Sciatic nerve (tissue), 2 donors: ENCODE data around the gene TSPAN32. TPM values are rescaled to one million over a fixed set of nuclear protein-coding genes. Genes with fewer than 3 reads are reported as not detected.
"Not testable (repeated sequence)": the region's sequence is repeated elsewhere in the genome, so short reads cannot be mapped to it uniquely, and the experiment has no call there.

Experiments
- ATAC-seq: fragments of 200-7000 bp; cut with Tn5 transposase; one replicate; pipeline ENCODE4 v1.9.1; 2020; ENCODE audit warnings: mild to moderate bottlenecking, moderate library complexity
- DNase-seq: peaks from one replicate; pipeline ENCODE4 v3.0.0-alpha.2; 2020; ENCODE audit warnings: low spot score
- intact Hi-C: fragments of 100-400 bp; cut with DNase I; formaldehyde crosslinking; loops from one replicate; pipeline ENCODE4 v1.14.2; 2022
- total RNA-seq: library from RNA; stranded (reverse); fragmentation: NEBNext Ultra II Directional; extraction: Animal tissue kit (Norgen Biotek cat#: 25700); gene quantifications from one replicate; pipeline ENCODE4 v1.2.1, GENCODE V29; 2021
- donor health status: DM: no; HTN: no; CAD: no.
- donor health status: DM: no; HTN: no; CAD: no.

Gene TSPAN32
- total RNA-seq, 1 donor from 2014 or later: 7.3 TPM

DNA sequence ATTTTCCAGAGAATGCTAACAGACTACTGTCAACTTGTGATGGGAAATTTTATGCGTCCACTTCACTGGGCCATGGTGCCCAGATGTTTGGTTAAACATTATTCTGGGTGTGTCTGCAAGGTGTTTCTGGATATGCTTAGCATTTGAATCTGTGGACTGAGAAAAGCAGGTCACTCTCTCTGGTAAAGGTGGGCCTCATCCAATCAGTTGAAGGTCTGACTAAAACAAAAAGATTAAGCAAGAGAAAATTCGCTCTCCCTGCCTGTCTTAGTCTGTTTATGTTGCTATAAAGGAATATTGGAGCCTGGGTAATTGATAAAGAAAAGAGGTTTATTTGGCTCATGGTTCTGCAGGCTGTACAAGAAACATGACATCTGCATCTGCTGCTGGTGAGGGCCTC, 43.2 kb downstream of the TSPAN32 start:
- intact Hi-C loops: no loop called here
- no peak for DNase-seq
- ATAC-seq: no peak

DNA sequence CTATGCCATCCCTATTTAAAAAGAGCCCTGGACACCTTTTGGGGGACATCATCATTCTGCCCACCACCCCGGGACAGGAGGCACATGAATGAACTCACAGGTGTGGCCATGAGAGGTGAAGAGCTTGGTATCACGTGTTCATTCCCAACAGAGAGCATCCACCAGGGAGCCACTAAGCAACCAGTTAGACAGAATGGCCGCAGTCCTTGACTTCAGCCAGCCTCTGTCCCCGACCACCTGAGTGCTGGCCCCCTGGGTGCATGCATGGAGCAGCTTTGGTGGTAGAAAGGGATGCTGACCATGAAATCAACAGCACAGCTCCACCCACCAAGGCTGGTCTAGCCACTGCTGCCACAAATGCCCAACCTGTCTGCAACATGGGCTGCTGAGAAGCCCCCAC, 44.2 kb downstream of the TSPAN32 start:
- ATAC-seq: no peak
- intact Hi-C loops: no loop called here
- no peak for DNase-seq

DNA sequence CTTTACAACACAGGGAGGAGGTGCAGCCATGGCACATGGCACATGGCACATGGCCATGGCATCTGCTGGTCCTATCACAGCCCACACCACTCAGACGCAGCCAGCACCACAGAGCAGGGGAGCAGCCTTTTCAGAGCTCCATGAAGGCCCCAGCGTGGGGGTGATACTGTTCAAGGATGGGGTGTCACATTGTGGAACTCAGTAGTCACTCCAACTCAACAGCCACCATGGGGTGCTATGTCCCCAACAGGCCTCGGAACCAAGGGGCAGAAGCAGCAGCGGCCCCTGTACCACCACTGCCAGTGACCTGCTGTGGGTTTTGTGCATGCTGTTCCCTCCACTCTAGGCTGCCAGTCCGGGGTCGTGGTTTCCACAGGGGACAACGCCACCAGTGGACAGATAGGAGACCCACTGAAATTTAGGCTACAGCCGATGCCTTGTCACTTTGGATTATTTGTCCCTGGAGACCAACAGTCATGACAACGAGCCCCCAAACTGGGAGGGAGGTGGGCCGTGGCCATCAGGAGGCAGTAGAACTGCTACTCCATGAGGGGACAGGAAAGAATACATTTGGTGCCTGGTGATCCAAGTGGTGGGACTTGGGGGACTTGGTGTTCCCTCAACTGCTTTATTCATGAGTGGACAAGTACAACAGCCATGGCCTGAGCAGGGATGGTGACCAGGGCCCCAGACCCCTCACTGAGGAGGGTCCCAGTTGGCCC, 44.9 kb downstream of the TSPAN32 start:
- intact Hi-C loops: no loop called here
- no peak for ATAC-seq
- DNase-seq: no peak

DNA sequence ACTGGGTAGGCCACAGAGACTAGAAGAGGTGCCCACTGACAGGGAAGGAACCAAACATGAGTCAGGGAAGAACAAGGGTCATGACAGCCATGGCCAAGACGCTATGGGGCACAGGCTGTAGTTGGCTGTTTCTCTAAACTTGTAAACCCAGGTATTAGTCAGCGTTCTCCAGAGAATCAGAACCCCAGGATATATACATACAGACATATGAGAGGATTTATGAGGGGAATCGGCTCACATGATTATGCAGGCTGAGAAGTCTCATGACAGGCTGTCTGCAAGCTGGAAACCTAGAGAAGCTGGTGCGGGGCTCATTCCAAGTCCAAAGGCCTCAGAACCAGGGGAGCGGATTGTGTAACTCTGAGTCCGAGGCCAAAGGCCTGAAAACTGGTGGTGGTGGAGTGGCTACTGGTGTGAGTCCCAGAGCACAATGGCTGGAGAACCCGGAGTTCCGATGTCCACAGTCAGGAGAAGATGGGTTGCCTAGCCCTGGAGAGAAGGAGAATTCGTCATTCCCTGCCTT, 45.6 kb downstream of the TSPAN32 start:
- no peak for ATAC-seq
- intact Hi-C loops: no loop called here
- DNase-seq: no peak

DNA sequence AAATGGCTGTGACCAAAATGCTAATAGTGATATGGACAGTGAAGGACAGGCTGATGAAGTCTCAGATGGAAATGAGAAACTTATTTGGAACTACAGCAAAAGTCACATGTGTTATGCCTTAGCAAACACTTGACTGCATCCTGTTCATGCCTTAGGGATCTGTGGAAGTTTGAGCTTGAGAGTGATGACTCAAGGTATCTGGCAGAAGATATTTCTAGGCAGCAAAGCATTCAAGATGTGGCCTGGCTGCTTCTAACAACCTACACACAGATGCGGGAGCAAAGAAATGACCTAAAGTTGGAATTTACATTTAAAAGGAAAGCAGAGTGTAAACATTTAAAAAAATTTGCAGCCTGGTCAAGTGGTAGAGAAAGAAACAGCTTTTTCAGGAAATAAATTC, 47.2 kb downstream of the TSPAN32 start:
- DNase-seq (no peak), ATAC-seq (no peak)
- intact Hi-C loops: no loop called here

DNA sequence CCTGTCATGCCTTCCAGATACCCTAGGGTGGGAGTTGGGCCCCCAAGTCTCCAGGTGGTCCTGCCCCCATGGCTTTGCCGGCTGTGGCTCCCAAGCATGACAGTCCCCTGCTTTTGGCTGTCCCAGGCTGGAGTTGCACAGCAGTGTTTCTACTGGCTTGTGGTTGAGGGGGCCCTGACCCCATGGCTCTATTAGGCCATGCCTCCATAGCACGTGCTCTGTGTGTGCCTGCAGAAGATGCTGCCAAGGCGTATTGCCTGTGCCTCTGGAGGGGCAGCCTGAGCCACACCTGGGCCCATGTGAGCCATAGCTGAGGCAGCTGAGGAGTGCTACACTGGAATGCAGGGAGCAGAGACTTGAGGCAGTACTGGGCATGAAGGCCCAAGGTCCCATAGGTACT, 49.9 kb downstream of the TSPAN32 start:
- intact Hi-C loops: no loop called here
- ATAC-seq (no peak), DNase-seq (no peak)

DNA sequence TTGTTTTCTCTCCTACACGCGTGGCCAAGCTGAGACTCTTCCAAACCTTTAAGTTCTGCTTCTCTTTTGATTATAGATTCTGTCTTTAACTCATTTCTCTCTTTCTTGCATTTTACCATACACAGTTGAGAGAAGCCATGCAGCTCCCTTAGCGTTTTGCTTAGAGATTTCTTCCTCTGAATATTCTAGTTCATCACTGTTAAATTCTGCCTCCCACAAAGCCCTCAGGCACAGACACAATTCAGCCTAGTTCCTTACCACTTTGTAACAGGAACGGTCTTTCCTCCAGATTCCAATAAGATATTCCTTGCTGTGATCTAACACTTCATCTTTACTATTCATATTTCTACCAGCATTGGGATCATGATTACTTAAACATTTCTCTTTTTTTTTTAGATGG, 50.6 kb downstream of the TSPAN32 start:
- DNase-seq (no peak), ATAC-seq (no peak)
- intact Hi-C loops: no loop called here

DNA sequence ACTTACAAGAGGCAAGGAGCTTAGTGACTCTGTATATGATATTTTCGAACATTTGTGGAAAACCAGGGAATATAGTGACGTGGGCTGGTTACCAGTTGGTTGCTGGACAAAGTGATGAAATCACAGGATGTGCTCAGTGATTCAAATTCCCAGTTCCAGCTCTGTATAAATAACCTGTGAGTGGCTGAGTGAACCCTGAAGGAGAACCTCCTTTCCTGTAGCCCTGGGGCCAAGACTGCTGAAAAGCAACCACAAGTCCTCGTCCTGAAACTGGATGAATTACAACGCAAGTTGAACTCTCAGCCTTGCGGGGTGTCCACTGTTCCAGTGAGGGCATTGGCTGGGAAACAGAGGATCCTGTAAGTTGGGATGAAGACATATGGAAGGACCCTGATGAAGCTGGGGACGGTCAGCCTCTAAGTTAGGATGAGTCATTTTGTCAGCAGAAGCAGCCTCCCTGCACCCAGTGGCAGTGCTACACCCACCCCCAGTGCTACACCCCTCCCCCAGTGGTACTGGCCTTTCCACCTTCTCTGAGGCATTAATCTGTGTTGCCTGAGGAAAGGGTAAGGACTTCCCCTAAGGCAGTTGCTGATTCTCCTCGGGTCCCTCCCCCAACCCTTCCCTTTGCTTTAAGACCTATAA, 53.3 kb downstream of the TSPAN32 start:
- intact Hi-C loops: no loop called here
- no peak for DNase-seq
- ATAC-seq: no peak

DNA sequence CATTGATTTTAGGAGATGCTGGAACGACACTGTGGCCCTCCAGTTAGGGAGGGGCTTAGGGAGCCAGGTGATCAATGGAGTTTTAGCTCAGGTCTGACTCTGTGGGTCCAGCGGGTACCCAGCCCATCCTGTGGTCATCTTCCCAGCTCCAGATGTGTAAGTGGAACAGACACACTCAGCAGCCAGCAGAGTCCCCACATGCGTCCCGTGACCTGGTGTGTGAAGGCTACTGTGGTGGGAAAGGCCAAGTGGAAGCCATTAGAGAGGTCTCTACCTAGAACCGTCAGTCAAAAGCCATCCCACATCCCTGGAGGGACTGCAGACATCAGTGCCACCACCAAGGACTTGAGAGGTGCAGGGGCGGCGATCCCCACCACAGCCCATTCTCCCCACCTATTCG, 55.4 kb downstream of the TSPAN32 start:
- ATAC-seq (no peak), DNase-seq (no peak)
- intact Hi-C loops: no loop called here

DNA sequence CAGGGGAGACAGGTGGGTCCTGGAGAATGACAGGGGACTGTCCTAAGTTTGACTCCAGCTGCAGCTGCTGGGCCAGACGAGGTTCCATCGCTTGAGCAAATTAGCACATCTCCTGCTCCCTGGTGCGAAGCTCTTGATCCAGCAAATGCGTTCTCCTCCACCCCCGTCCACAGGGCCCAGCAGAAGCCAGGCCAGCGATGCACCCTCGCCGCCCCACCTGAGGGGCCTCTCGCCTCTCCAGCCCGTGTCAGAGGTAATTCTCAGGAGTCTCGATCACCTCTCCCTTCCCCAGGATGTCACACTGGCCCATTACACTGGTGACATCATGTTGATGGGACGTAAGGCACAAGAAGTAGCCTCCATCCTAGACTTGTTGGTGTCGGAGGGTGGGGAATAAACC, 55.8 kb downstream of the TSPAN32 start:
- intact Hi-C loops: not testable (repeated sequence)

DNA sequence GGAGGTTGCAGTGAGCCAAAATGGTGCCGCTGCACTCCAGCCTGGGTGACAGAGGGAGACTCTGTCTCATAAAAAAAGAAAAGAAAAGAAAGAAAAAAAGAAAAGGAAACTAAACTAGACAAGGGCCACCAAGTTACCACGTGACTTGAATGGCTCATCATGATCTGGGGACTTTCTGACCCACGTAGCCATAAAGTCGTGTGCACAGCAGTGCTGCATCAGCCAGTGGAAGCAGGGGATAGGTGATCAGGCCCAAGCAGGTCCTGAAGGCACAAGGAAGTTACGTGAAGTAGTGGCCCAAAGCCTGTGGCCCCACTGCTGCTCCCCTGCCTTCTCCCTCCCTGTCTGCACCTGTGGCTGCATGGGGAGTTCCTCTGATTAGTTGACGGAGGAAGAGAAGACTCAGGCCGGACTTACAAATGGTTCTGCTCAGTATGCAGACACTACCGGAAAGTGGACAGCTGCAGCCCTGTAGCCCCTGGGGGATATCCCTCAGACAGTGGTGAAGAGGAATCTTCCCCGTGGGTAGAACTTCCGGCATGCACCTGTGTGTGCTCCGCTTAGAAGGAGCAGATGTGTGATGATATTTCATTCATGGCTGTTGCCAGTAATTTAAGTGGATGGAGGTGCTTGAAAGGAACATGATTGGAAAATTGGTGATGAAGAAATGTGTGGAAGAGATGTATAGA, 57.1 kb downstream of the TSPAN32 start:
- intact Hi-C loops: no loop called here
- DNase-seq (no peak), ATAC-seq (no peak)

More for the DNA sequence above, 55.8 kb downstream of the TSPAN32 start:
- ATAC-seq, DNase-seq: not testable (repeated sequence)

DNA sequence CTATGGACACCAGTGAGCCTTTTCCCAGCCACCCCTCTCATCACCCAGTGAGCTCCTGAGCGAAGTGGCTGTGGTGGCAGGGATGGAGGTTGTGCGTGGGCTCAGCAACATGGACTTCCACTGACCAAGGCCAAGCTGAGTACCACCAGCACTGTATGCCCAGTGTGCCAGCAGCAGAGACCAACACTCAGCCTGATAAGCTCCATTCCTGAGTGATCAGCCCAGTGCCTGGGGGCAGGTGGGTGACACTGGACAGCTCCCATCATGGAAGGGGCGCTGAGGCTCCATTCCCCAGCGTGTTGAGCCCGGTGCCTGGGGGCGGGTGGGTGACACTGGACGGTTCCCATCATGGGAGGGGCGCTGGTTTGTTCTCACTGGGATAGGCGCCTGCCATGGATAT, 57.7 kb downstream of the TSPAN32 start:
- intact Hi-C loops: no loop called here
- ATAC-seq (no peak), DNase-seq (no peak)

DNA sequence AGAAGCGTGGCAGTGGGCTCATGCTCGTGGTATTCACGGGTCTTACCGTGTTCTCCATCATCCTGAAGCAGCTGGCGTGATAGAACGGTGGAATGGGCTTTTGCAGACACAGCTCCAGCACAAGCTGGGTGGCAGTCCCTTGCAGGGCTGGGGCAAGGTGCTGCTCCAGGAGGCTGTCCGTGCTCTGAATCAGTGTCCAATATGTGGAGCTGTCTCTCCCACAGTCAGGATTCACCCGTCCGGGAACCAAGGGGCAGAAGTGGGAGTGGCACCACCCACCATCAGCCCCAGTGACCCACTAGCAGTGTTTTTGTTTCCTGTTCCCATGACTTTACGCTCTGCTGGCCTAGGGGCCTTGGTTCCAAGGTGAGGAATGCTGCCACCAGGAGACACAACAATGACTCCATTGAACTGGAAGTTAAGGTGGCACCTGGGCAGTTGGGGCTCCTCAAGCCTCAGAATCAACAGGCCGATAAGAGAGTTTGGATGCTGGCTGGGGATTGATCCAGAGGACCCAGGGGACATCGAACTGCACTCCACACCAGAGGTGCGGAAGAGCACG, 58.3 kb downstream of the TSPAN32 start:
- DNase-seq (no peak), ATAC-seq (no peak)
- intact Hi-C loops: no loop called here

DNA sequence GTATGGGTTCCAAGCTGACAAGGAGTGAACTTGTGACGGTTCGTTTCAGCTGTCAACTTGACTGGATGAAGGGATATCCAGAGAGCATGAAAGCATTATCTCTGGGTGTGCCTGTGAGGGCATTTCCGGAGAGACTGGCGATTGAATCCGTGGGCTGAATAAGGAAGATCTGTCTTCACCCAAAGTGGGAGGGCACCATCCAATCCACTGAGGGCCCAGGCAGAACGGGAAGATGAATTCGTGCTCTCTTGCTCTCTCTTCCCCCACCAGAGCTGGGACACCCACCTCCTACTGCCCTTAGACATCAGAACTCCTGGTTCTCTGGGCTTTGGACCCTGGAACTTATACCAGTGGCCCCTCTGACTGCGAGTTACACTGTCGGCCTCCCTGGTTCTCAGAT, 59.8 kb downstream of the TSPAN32 start:
- no peak for DNase-seq
- no peak for ATAC-seq
- intact Hi-C loops: no loop called here

DNA sequence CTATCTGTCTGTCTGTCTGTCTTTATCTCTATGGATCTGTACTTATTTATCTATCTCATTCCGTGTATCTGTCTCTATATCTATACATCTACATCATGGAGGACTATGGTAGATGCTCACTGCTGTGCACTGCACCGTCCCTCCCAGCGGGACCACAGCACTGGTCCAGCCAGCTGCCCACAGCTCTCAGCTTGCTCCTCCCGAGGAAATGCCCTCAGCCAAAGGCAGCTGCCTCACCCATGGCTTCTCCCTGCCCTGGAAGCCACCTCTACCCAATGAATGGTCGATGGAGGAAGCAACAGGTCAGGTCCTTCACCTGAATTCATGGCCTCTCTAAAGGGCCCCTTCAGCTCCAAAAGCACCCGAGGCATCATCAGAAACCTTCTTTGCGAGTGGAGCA, 60.6 kb downstream of the TSPAN32 start:
- ATAC-seq (no peak), DNase-seq (no peak)
- intact Hi-C loops: no loop called here

DNA sequence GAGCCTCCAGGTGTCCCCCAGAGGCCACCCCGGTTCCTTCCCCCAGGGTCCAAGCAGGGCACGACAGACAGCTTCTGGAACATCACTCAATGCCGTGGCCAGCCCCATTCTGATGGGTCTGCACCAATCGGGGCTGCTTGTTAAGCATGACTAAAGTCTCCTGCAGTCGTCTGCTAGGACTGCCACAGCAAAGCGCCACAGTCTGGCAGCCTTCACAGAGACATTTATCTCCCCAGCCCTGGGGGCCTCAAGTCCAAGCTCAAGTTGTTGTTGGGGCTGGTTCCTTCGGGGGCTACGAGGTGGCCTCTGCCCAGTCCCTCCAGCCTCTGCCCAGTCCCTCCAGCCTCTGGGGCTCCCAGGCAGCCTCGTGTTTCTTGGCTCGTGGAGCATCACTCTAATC, 61.3 kb downstream of the TSPAN32 start:
- DNase-seq (no peak), ATAC-seq (no peak)
- intact Hi-C loops: no loop called here

DNA sequence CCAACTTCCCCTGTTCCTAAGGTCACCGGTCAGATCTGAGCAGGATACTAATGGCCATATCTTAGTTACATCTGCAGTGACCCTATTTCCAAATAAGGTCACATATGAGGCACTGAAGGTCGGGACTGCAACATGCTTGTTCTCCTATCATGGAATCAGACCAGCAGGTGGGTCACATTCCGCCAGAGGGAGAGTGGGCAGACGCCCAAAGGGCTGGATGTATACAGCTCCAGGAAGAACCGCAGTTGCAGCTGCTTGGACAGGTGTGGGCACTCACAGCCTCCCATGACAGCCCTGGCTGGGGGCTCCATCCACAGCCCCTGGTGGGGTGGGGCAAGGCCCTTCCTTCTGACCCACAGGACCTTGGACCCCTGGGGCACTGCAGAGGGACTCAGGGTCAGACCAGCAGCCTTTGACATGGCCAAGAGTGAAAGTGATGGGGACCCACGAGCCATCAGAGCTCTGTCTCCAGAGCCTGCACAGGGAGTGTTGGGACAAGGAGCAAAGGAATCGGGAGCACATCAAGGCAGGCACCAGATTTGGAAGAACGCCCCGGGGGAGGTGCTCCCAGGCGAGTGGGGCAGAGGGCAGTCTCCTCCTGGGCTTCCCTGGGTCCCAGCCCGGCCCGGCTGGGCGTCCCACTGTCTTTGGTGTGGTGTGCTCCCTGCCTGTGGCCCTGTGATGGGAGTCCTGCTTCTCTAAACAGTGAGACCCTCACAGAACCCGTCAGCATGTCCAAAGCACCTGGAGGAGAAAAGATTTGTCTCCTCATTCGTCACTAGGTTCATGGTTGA, 62.0 kb downstream of the TSPAN32 start:
- DNase-seq: peak; percentile 47
- intact Hi-C loops: no loop called here
- ATAC-seq: no peak

DNA sequence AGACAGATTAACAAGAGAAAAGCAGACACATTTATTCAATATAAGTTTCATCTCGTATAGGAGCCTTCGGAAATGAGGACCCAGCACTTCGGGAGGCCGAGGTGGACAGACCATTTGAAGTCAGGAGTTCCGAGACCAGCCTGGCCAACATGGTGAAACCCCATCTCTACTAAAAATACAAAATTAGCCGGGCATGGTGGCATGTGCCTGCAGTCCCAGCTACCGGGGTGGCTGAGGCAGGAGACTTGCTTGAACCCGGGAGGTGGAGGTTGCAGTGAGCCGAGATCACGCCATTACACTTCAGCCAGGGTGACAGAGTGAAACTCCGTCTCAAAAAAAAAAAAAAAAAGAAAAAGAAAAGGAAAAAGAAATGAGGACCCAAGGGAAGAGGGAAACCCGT, 62.6 kb downstream of the TSPAN32 start:
- DNase-seq, ATAC-seq, intact Hi-C loops: not testable (repeated sequence)

DNA sequence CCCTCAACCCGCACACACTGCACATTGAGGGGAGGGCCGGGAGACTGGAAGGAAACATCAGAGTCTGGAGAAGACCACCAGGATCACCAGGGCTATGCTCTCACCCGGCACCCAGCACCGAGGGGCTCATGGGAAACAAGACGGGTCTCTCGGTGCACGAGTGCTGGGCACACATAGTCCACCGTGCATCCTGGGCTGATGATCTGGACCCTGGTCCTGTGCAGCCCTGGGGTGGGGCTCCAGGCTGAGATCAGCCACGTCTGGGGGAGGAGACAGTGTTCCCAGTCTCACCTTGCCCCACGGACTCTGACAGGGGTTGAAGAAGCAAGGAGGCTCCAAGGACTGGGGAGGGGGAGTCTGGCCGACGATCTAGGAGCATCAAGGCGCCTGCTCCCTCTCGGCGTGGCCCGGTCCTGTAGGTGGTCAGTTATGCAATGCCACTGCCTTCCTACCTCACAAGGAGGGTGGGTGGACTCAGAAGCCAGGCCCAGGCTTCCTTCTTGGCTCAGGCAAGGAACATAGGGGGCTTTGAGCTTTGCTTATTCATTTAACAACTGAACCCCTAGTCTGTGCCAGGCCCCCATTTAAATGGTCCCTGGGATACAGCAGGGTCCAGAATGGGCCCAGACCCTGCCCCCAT, 63.9 kb downstream of the TSPAN32 start:
- intact Hi-C loops: no loop called here
- no peak for ATAC-seq

More for the DNA sequence above, 63.9 kb downstream of the TSPAN32 start:
- DNase-seq: peak; percentile 53
